Measurements from ENCODE around the gene GRIK2. TPM values are rescaled to one million over a fixed set of nuclear protein-coding genes. Genes with fewer than 3 reads are reported as not detected.
"Not testable (repeated sequence)": the region's sequence is repeated elsewhere in the genome, so short reads cannot be mapped to it uniquely, and the experiment has no call there.

The GRIK2 gene
- not detected in 2 replicates for total RNA-seq

- intact Hi-C loops (cut with micrococcal nuclease): no loop called here
Measured at GRCh38 chr6:101393251-101393828, at the start of gene GRIK2. Gene GRIK2, plus strand, starts transcription at chr6:101393708.

- intact Hi-C loops (cut with micrococcal nuclease): no loop called here
Measured at GRCh38 chr6:101344885-101345284, 48.6 kb upstream of the GRIK2 start.

- intact Hi-C loops (cut with micrococcal nuclease): no loop called here
Measured at GRCh38 chr6:101348816-101349215, 44.7 kb upstream of the GRIK2 start.

DNA sequence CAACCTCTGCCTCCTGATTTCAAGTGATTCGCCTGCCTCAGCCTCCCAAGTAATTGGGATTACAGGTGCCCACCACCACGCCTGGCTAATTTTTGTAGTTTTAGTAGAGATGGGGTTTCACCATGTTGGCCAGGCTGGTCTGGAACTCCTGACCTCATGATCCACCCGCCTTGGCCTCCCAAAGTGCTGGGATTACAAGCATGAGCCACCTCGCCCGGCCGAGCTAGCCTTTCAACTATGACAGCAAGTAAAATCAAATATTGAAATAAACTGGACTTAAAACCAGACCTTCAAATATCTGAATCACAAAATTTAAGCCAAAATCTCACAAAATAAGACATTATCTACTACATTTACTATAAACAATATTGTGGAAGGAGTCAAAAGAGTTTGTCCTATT is 42.9 kb upstream of the GRIK2 start:
- intact Hi-C loops (cut with micrococcal nuclease): loop anchor here (10.0 kb wide), 1 partner anchor 1636 kb away; no protein-coding TSS in a partner anchor

- intact Hi-C loops (cut with micrococcal nuclease): loop anchor here (10.0 kb wide), 1 partner anchor 1636 kb away; no protein-coding TSS in a partner anchor
Measured at GRCh38 chr6:101351173-101351572, 42.3 kb upstream of the GRIK2 start.

DNA sequence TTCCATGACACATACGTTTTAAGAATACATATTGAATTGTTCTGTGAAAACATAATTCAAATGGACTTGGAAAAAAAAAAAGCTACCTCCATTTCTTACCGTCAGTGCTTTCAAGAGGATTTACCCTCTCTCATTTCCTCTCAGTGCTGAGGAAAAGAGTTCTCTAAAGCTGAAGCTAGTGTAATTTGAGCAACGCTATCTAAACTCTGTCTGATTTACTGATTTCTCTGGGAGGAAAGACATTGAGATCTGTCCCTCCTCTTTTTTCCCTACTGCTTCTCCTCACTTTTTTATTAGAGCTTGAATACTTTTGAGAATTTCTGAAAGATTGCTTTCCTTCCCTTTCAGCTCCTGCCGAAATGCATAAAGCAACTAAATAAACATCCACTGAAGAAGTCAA is 41.2 kb upstream of the GRIK2 start:
- intact Hi-C loops (cut with micrococcal nuclease): loop anchor here (10.0 kb wide), 1 partner anchor 1638 kb away; no protein-coding TSS in a partner anchor

- intact Hi-C loops (cut with micrococcal nuclease): no loop called here
Measured at GRCh38 chr6:101365181-101365580, 28.3 kb upstream of the GRIK2 start.

DNA sequence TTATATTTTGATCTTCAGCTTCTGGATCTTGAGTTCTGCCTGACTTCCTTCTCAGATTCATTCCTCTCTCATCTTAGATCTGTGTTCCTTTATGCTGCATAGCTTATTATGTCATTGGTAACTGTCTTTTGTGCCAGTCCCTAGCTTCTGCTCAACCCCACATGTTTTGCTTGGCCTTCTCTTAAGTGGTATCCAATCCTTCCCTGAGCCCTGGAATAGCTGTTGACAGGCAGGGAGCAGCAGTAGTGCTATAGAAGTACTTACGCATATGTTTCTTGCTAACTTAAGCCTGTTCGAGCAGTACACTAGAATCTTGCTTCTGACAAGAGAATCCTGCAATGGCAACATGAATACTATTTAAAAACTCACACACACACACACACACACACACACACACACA is 13.6 kb upstream of the GRIK2 start:
- intact Hi-C loops (cut with micrococcal nuclease): no loop called here

- intact Hi-C loops (cut with micrococcal nuclease): no loop called here
Measured at GRCh38 chr6:101380897-101381630, 12.4 kb upstream of the GRIK2 start.

DNA sequence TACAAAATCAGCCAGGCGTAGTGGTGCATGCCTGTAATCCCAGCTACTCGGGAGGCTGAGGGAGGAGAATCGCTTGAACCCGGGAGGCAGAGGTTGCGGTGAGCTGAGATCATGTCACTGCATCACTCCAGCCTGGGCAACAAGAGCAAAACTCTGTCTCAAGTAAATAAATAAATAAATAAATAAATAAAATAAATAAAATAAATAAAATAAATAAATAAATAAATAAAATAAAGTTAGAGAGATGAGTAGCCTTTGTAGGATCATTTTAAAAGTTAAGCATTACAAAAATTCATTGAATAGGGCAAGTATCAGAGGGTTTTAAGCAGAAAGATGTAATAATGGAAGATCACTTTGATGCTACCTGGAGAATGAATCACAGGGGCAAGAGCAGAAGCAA is 9.8 kb upstream of the GRIK2 start:
- intact Hi-C loops (cut with micrococcal nuclease): not testable (repeated sequence)

DNA sequence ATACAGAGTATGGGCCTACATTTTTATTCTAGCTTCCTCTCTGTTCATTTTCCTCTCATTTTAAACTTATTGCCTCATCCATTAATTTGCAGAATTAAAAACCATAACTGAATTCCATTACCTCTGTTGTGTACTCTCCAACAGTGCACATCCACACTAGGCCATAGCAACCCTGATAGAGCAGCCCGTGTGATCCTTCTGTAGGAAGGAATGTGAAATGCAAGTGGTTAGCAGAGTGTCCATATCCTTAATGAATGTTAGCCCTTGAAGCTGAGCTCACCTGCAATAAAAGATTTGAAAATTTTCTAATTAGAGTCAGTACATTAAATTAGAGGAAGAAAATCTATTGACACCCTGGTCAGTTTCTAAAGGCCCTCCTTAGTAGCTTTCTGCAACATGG is 6.5 kb upstream of the GRIK2 start:
- intact Hi-C loops (cut with micrococcal nuclease): no loop called here

GRCh38 chr6:101391772-101392585 is 1.5 kb upstream of the GRIK2 start:
- intact Hi-C loops (cut with micrococcal nuclease): no loop called here

DNA sequence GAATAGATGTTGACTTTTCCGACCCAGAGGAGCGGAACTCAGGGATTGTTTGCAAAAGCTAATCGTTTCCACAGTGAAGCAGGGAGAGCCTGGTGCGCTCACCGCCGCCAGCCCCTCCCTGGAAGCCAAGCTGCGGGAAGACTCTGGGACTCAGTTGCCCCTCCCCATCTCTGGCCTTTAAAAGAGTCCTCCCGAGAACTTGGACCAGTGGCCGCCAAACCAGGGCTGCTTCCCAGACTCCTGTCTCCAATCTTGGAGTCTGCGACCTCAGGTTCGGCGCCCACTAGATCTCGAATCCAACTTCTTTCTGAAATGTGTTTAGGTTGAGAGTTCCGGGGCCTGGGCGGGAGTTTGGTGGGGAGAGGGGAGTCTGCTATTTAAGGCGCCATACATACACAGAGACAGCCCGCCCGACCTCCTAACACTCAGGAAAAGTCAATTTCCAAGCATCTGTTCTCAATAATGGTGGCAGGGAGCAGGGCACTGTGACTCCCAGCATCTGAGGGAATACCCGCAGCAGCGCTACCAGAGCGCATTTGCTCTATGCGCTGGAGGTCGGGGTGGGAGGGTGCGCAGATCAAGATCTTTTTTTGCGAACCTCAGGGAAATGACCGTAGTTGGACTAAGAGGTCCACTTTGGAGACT is 800 bp upstream of the GRIK2 start:
- intact Hi-C loops (cut with micrococcal nuclease): no loop called here

DNA sequence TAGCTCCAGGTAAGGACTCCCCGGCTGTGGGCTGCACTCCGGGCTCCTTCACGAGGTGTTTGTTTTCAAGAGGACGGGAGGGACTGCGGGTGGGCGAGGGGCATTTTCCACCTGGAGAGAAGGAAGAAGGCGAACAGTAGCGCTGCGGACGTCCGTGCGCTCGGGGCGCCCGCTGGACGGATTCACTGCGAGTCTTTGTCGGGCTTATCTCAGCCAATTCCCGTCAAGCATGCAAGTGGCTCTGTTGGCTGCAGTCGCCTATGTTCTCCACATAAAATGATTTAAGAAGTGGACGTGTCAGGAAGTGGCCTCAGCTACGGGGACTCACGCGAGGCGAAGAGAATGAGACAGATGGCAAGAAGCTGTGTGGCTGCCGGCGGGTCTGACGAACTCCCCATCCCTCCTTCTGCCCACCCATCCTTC is 332 bp downstream of the GRIK2 start:
- intact Hi-C loops (cut with micrococcal nuclease): no loop called here

DNA sequence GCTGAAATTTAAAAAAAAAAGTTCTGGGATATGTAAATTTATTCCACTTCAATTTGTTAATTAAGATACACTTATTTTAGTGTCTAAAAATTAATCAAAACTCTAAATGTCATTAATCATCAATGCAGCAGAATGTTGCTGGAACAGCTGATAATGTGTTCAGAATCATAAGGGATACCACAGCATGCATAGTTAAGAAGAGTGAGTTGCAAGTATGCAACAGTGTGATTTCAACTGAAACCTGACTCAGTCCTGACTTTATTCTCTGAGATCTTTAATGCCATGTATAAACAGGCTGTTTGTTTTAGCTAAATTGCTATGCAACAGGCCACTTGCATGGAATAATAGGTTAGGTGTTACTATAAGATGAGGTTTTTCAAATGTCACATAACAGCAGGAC is 1.4 kb downstream of the GRIK2 start:
- intact Hi-C loops (cut with micrococcal nuclease): loop anchor here (5.0 kb wide), 1 partner anchor 948 kb away; no protein-coding TSS in a partner anchor

DNA sequence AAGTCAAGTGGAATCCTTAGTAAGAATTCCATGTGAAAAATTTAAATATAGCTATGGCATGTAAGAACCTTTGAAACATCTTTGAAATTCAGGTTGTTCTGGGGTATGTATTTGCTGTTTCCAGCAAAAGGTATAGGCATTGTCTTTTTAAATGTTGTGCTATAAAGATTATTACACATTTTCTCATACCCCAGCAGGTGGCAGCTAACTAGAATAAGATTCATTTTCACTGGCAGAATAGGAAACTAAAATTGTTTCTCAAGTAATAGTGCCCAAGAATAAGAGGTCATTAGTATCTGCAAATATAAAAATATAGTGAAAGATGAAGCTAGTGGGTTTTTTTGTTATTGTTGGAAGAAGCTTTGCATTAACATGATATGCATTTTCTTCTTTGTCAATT is 1.8 kb downstream of the GRIK2 start:
- intact Hi-C loops (cut with micrococcal nuclease): loop anchor here (5.0 kb wide), 1 partner anchor 948 kb away; no protein-coding TSS in a partner anchor

- intact Hi-C loops (cut with micrococcal nuclease): loop anchor here (5.0 kb wide), 1 partner anchor 949 kb away; no protein-coding TSS in a partner anchor
Measured at GRCh38 chr6:101396548-101397173, 3.2 kb downstream of the GRIK2 start.

- intact Hi-C loops (cut with micrococcal nuclease): loop anchor here (5.0 kb wide), 1 partner anchor 950 kb away; no protein-coding TSS in a partner anchor
Measured at GRCh38 chr6:101397199-101397598, 3.7 kb downstream of the GRIK2 start.

DNA sequence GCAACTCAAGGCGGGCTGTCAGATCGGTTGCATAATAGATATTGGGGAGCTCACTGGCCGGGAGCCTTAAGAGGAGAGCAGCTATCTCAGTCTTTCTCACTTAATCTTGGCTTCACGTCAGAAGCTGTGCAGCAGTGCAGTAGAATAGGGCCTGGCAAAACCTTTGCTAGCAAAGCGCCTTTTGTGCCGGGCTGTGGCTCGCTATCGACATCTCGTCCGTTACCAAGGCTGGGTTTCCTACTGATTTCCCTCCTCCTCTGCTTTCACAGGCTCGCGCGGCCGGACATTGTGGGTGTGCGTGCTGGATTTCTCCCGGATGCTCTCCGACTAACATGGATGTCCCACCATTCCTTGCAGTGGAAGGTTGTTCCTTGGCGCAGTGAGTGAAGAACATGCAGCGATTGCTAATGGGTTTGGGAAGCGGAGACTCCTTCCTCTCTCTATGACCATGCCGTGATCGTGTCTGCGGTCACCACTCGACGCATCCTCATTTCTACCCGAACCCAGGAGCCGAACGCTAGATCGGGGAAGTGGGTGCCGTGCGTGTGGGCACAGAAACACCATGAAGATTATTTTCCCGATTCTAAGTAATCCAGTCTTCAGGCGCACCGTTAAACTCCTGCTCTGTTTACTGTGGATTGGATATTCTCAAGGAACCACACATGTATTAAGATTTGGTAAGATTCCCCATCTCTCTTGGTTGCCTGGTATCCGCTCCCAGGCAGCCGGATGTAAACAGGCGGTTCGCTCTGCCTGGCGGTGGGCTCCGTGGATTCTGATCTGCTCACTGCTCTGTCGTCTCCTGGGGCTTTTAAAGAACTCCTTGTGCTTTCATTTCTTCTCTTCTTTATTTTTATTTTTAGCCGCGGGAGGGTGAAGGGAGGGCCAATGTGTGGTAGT is 5.5 kb downstream of the GRIK2 start:
- intact Hi-C loops (cut with micrococcal nuclease): loop anchor here (5.0 kb wide), 1 partner anchor 952 kb away; no protein-coding TSS in a partner anchor
